ENCODE data around the gene BMAL2. TPM values are rescaled to one million over a fixed set of nuclear protein-coding genes. Genes with fewer than 3 reads are reported as not detected.

BMAL2 gene
- total and polyA plus RNA-seq, 2 of the 13 experiments (the other 11 are each of a cell fraction or from before 2014, with no cell fraction given), result 4.8 to 27.4 TPM

- intact Hi-C loops (cut with micrococcal nuclease; ENCODE audit: unreplicated experiment), result no loop called here
- CTCF ChIA-PET (ENCODE audit: low intra/inter-chr PET ratio, low total read pairs), result no interaction called here
Measured at GRCh38 chr12:27342536-27342935, 9.9 kb downstream of the BMAL2 start.

More at GRCh38 chr12:27342536-27342935, 9.9 kb downstream of the BMAL2 start:
- FAIRE-seq (no peak), DNase-seq (ENCODE audit: low spot score) (no peak), ATAC-seq (no peak)
- Histone ChIP-seq H3K27ac (ENCODE audit: extremely low read length, insufficient read depth, low read length) (no peak overlapping the region), H3K9ac (ENCODE audit: insufficient read depth, low read depth, low read length) (no peak overlapping the region), H3K4me3 (replicated peaks in 1 of 3; ENCODE audit: insufficient read depth in 1 of 3, low read depth in 2 of 3, low read length in 3 of 3) (no peak overlapping the region), H2AFZ (ENCODE audit: low read length) (no peak overlapping the region), H4K20me1 (ENCODE audit: insufficient read depth, low read length) (no peaks in the 10 kb centered on the region; the same call in 1 of the 2 replicates), H3K79me2 (ENCODE audit: insufficient read depth, low read length) (peaks cover 11% of the 10 kb centered on the region), H3K36me3 (replicated peaks in 1 of 2; ENCODE audit: control insufficient read depth in 1 of 2, insufficient read depth in 2 of 2, low read length in 2 of 2) (no peaks in the 10 kb centered on the region), H3K27me3 (ENCODE audit: control insufficient read depth in 1 of 2, insufficient read depth in 2 of 2, low read length in 2 of 2) (no peaks in the 10 kb centered on the region), H3K9me3 (ENCODE audit: low read length) (no peaks in the 10 kb centered on the region), H3K4me1 (ENCODE audit: insufficient read depth, low read length) (peaks cover 10% of the 10 kb centered on the region), H3K4me2 (ENCODE audit: low read depth, low read length) (no peak overlapping the region)
- POLR2A ChIA-PET, result no interaction called here
- BruUV-seq (replicated peaks), result no TSS peak
- in situ Hi-C loops (cut with HindIII; ENCODE audit: extremely low pct_ligation_motif_present, low pct_unique_long_range_greater_than_20kb), result no loop called here
- no peak for TF ChIP-seq ZBTB20 (CRISPR knock-in tag; IDR thresholded peaks at IDR 0.05; ENCODE audit: borderline replicate concordance, low read depth)
- no peak for TF ChIP-seq THAP7 (CRISPR knock-in tag; IDR thresholded peaks at IDR 0.05)
- no peak for TF ChIP-seq BCL3 (CRISPR knock-in tag; IDR thresholded peaks at IDR 0.05)
- TF ChIP-seq MAZ (IDR thresholded peaks at IDR 0.05; ENCODE audit: borderline replicate concordance, low read depth, low read length), result no peak
- no peak for TF ChIP-seq MAZ (CRISPR knock-in tag; IDR thresholded peaks at IDR 0.05; ENCODE audit: low read depth)
- TF ChIP-seq BCLAF1 (IDR thresholded peaks at IDR 0.05), result no peak
- TF ChIP-seq KMT2A (CRISPR knock-in tag; IDR thresholded peaks at IDR 0.05), result no peak
- no peak for TF ChIP-seq ZNF263 (CRISPR knock-in tag; IDR thresholded peaks at IDR 0.05)
- 97% methylated on average over 2 of the region's 2 CpGs for WGBS (ENCODE audit: low lambda C conversion rate)
